Pulmonary artery endothelial cell (primary cell): Measurements from ENCODE around the gene IL17A. TPM values are rescaled to one million over a fixed set of nuclear protein-coding genes. Genes with fewer than 3 reads are reported as not detected.

Source experiments
- DNase-seq: peaks from one replicate; pipeline ENCODE4 v3.0.0-alpha.2; 2011; ENCODE audit warnings: low read depth, low spot score
- total RNA-seq: library from RNA; depleted of rRNA; stranded (reverse); fragments of >200 nt; gene quantifications from 2 replicates; pipeline ENCODE4 v1.2.3, GENCODE V29; 2014

Gene IL17A
- total RNA-seq, 1 donor from 2014 or later, result not detected

DNA sequence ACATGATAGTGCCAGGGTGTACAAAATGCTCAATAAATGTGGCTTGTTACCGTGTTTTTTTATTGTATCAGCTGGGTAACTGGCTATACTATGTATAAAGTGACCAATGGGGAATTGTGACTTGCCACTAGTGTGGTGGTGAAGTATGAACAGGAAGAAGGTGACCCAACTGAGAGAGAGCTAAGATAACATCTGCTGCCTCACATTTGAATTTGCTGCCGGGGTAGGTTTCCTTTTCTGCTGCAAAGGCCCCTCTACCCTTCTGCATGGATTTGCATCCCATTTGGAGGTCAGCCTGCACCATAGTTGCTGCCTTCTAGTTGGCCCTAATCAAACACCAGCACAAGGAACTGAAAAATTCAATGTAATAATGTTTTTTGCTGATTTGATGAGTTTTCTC is 24.1 kb downstream of the IL17A start:
- DNase-seq, result no peak

DNA sequence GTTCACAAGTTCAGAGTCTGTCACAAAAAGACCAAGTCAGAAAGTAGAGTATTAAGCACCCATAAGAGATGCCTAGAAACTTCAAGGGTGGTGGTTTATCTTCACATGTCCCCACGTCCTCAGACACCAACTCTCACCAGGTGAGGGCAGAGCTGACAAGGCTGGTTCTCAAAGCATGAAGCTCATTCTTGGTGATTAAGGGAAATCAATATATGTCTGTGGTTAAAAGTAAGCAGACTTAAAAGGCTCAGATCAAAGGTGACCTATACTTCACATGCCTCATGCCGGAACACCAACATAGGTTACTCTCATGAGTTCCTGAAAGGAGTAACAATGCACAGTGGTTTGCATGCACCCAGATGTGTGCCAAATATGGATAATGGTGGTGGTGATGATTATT is 27.0 kb downstream of the IL17A start:
- no peak for DNase-seq

DNA sequence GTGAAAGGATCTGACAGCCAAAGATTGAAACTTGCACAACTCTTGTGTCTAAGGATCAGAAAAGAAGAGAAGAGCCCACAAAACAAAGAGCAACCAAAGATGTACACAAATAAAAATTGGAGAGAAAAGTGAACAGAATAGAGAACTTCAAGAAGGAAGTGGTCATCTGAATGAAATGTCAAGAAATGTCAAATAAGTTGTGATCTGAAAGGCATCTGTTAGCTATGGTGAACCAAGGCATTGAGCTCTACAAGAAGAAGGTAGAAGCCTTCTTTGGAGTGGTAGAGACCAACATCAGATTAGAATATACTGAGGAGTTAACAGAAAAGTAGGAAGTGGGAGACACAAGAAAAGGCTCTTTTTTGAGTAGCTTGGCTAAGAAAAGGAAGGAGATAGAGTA is 29.6 kb downstream of the IL17A start:
- no peak for DNase-seq

DNA sequence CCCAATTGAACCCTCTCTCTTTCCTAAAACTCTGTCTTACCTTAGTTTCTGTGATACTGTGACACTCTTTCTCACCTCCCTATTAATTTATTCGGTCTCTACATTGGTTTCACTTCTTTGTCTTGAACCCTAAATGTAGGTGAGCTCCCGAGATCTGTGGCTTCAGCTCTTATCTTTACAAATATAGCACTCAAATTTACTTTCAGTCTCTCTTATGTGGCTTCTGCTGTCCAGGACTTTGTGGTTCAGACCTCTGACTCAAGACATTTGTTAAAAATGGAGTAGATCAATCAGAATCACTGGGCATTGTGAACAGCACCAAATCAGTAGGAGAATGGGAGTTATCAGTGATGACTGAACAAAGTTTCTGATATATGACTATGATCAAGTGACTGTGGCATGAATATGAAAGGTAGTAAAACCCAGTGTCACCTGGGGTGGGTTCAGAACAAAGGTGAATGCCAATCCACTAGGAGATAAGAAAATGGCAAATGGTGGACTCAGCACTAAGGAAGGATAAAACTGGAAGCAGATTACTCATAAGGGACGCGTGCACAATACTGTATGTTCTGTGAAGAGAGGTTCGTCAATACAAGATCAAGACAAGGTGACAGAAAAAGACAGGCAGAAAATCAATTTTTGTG is 30.9 kb downstream of the IL17A start:
- no peak for DNase-seq

DNA sequence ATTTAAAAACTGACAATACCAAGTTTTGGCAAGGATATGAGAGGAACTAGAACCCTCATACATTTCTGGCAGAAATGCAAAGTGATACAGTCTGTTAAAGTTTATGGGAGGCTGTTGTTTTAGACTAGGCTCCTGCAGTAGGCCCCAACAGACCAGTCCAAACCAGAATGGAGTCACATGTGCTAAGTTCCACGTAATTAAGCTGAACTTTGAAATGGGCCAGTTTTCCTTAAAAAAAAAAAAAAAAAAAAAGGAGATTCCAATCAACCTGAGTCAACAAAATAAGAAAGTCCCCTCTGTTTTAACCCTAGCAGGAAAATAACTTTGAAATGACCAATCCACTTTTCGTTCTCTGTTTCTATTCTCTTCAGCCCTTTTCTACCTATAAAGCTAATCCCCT is 31.6 kb downstream of the IL17A start:
- no peak for DNase-seq

DNA sequence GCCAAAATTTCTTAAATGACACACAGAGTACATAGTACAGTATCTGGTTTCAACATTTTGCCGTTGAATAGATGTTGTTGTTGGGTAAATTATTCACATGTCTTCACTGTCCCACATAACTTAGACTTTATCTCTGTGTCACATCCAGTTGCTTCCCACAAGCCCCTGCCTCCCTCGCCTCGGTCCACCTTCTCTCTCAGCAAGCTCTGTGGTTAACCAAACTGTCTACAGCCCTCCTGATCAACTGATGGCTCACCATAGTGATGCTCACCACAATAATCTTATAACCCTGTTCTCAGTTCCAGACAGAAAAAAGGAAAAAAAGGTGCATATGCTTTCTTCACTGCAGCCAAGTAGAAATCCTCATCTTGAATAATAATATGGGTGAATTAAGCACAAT is 35.1 kb downstream of the IL17A start:
- DNase-seq, result no peak

DNA sequence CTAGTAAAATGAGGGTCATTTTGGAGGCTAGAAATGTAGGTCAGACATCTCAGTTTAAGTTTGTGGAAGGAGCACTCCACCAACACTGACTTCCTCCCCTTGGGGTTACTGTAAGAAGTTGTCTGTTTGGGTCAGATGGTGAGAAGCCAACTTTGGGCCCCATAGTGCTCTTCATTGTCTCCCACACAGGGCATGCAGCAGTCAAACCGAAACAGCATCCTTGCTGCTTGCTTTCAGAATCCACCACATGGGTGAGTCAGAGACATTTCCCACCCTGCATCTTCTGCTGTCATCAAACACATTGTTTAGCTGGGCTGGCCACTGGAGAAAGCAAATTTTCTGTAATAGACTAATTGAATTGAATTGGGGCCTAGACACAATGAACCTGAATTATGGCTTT is 41.3 kb downstream of the IL17A start:
- DNase-seq, result no peak

DNA sequence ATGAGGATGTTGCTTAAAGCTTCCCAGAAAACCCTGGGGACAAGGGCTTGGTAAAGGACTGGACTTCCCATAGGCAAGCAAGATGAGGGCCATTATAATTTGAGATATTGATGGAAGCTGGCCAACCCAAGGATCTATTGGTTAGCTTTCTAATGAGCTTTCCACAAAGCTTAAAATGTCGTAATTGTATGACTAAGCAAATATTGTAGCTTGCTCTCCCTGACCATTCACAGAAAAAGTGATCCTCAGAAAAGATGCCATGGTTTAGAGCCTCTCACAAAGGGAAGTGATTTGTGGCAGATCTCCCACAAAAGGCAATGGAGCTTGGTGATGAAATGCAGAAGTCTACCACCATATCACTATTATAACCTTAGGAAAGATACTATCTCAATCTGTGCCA is 44.5 kb downstream of the IL17A start:
- no peak for DNase-seq

DNA sequence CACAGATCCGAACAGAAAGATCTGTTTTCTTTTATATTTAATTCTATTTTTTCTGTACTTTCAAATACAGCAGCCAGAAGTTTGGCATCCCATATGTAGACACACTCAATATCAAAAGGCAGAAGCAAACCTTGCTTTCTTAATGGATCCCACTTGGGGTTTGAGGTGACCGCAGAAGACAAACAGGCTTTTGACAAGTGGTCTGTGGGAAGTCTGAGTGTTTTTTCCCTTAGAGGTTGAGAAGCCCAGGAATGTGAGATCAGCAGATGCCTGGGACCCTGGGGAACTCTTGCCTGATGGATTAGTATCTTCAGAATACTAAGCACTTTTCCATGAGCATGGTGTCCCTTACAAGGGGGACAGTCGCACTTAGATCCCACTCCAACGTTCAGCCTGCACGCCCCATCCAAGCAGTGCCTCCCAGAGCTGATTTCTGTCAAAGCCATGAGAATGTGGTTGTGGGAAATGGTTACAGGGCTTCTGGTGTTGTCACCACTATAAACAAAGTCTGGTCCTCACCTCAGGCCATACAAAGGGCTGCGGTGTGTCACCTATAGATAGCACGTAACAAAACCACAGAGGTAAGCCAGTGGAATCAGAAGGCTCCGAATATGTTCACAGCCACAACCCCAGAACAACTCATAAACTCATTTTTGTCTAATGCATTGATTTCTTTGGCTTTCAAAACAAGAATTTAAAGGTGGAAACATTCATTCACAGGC is 45.4 kb downstream of the IL17A start:
- DNase-seq, result no peak

DNA sequence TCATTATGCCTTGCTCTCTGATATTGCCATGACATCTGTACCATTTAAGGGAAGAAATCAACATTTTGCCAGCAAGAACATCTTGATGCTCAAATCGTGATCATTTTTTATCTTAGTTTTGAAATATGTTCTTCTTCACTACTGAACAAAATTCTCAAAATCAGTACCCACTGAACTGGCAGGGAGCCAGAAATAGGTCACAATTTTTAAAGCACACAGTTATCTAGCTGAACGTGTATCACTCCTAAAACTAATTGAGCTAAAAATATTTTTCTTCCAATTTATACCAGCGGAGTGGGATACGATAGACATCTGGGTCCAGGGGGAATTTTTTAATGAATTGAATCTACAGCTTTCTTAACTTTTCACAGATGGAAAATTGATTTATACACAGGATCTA is 46.8 kb downstream of the IL17A start:
- no peak for DNase-seq

DNA sequence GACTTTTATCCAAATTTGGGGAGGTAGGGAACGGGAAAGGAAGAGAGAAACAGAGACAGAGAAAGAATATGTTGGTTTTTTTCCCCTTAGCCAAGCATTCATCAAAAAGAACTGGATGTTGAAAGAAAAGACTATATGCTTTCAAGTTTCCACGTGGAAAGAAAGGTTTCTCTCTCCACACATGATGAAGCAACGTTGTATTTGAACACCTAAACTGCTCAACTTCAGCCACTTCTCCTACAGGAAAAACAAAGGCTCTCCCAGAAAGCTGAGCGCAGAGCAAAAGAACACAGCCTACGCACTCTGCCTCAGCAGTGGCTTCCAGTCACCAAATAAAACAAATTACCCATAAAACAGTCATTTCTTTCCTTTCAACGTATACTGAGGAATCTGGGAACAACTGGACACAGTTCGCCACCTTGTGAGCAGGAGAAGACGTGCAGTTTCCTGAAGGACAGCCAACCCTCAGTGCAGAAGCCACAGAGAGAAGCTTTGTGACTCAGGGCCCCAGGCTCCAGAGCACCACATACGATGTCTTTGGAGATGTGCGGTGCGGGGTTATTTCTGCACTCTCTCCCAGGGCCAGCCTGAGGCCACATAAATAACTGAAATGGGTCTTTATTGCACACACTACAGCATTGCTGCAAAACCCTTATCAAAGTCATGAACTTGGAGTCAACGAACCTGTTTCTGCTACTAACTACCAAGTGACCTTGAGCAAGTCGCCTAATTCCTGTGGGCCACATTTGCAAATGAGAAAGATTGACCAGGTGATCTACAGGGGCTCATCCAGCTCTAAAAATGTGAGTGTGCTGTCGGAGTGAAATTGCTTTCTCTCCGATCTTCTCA is 48.0 kb downstream of the IL17A start:
- DNase-seq, result no peak

Other genes with a start within 250 kb of the IL17A start
- not detected in 2 replicates for gene PKHD1, start 98.8 kb upstream of the IL17A start, total RNA-seq
- not detected in 2 replicates for gene IL17F, start 58.1 kb downstream of the IL17A start, total RNA-seq
- gene MCM3, start 98.4 kb downstream of the IL17A start, total RNA-seq, result 88.2 and 123 TPM in 2 replicates
- gene PAQR8, start 175.8 kb downstream of the IL17A start, total RNA-seq, result 4.2 and 7.5 TPM in 2 replicates
- 12.8 and 13.1 TPM in 2 replicates for gene EFHC1, start 234.0 kb downstream of the IL17A start, total RNA-seq